ENCODE data around the gene UBR4.

Gene UBR4

DNA sequence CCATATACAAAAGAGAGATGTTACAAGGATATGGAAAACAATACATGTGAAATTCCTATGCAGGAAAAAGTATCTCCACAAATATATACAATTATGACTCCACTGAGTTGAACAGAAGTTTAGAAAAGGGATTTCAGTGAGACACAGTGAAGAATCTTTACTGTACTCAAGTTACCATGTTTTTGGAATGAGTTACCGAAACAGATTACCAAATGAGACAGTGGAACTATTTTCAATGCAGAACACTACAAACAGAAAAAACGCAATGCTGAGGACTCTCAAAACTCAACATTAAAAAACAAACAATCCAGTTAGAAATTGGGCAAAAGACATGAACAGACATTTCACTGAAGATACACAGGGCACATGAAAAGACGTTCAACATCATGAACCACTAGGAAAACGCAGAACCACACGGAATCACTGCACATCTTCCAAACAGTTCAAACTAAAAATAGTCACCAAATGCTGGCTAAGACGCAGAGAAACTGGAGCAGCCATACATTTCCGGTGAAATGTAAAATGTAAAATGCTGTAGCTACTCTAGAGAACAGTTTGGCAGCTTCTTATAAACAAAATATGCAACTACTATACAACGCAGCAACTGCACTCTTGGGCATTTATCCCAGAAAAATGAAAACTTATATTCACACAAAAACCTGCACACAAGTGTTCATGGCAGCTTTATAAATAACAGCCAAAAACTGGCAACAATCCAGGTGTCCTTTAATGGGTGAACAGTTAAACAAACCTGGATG is 118.7 kb downstream of the UBR4 start:
- peak; percentile 8 for DNase-seq (ENCODE audit: low read depth)

DNA sequence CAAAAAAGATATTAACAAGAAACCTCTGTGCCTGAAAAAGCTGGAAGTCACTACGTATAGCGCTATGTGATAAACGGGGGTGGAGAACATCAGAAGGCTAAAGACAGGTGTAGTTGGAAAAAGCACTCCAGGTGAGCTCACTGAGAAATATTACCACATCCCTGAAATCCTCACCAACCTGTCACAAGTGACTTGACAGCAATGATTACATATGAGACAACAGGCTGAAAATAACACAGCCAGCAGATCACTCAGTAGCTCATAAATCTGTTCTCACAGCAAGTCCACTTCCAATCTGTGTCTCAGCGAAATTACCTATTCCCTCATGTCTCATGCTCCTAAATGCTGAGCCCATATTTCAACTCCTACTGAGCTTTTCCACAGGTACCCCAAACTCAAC is 120.5 kb downstream of the UBR4 start:
- DNase-seq (ENCODE audit: low read depth): no peak

DNA sequence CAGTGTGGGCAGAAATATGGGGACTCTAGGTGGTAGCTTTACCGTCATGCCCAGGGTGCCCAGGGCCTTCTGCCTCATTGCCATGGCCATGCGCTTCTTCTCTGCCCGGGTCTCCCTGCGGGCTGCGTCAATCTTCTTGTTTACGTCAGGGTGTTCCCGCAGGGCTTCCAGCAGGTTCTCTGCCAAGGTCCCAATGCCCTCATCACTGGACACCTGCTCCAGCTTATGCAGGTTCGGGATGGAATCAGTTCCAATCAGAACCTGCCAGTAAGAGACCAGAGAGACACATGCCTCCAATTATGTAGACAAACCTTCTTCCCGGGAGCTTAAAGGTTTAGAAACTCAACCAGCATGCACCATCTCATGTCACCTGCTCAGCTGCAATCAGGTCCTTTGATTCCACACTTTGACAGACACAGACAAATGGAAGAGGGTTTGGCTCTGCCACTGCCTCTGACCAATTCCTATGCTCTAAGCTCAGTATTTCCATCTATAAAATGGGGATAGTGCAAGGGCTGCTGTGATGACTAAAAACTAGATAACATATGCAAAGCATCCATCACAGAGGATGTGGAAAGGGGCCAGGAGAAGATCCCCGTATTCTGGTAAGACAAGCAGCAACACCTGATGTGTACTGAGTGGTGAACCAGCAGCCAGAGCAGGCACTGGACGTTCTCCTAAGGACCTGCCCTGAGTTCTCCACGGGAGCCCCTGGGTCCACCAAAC is 121.2 kb downstream of the UBR4 start:
- DNase-seq (ENCODE audit: low read depth): no peak

DNA sequence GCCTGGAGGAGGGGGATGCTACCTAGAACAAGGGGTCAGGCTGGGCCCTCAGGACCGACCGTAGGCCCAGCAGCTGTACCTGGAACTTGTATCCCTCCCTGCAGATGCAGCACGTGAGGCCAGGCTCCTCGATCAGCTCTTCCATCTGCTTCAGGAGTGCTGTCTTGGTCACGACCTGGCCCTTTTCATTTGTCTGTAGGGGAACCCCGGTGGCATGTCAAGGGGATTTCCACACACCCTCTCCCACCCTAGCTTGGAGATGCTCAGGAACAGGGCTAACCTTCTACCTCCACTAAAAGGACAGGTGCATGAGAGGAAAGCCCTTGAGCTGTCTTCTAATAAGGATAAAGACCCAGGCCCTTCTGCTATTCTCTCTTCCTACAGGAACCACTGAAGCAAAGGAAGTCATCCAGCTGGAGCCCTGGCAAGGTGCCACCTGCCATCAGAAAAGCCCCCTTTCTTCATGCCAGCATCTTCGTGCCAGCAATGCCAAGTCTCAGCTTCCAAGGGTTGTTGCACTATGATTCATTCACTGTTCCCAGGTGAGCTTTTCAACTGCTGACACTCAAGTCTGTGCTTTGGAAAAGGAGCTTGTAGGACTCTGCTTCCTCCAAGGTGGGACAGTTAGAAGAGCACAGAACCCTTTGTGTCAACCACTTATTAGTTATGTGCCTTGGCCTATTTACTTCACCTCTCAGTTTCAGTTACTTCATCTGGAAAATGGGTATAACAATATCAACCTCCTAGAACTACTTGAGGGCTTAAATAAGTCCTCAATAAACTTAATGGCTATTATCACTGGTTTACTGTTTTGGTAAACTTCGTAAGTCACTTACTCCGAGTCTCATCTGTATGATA is 122.1 kb downstream of the UBR4 start:
- DNase-seq (ENCODE audit: low read depth): no peak

DNA sequence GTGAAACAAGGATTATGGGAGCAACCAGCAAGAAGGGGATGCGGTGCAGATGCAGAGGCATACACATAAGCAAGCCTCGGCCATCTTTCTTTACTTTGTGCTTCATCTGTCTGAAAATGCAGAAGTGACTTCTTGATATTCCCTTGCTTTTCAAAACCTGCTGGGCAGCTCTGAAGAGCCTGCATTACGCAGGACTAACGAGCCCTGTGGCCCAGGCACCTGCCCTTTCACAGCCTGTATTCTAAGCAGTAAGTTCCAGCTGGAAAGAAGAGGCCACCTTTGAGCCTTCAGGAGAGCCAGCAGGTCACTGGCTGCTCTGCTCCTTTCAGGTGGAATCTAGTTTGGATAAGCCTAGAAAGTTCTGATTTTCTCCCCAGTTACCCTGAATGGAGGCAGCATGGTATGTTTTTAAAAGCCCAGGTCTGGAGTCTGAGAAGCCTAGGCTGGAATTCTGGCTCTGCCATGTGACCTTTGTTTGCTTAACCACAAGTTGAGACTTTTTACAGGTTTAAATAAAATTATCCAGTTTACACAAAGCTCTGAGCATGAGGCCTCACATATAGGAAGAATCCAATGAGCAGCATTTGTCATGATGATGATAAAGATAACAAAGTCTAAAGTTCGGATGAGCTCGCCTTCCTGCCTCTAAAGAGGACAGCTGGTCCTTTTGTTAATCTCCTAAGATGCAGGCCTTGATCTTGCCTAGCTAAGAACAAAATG is 122.9 kb downstream of the UBR4 start:
- no peak for DNase-seq (ENCODE audit: low read depth)

DNA sequence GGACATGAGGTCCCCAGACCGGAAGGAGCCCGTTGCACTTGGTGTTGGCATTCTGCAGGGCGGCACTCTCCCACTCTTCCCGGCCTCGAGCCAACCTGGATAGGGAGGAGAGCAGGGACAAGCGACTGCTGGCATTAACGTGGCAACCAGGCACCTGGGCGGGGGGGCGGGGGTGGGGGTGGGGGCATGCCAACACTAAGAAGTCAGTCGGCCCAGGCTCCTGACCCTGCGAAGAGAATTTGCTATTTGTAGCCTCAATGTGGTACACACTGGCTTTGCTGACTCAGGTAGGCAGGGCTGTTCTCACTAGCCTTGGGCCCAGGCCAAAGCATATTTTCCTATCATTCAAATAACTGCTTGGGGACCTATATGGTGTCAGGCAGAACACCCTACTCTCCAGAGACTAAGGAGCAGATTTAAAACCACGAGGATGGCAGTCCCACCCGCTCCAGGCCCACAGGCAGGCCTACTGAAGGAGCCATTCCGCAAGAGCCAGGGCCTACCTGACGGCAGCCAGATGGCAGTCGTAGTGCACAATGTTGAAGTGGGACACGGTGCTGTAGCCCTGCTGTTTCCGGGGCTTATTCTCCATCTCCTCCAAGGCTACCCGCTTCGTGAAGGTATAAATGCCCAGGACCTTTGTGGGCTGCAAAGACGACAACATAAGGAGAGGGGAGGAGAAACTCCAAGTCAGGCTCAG is 123.7 kb downstream of the UBR4 start:
- DNase-seq (ENCODE audit: low read depth): no peak

DNA sequence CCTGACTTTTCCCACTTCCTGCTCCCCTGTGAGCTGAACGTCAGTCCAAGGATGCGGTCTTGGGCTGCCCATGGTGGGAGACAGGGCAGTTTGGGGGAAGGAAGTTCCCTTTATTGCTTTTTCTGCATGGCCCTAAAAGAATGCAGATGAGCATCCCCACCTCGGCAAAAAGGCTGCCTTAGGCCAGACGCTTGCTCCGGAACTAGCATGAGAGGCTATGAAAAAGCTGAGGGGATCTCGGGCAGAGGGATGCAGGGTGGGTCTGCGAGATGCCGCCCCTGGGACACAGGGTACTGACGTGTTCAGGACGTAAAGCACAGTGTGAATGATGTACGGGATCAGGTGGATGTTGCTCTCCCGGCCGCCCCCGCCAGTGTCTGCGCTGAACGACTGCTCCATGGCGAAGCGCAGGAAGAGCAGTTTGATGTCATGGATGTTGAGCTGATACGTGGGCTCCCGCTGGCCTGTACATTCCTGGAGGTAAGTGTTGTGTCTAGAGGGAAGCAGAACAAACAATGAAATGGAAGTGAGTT is 125.8 kb downstream of the UBR4 start:
- DNase-seq (ENCODE audit: low read depth): no peak

DNA sequence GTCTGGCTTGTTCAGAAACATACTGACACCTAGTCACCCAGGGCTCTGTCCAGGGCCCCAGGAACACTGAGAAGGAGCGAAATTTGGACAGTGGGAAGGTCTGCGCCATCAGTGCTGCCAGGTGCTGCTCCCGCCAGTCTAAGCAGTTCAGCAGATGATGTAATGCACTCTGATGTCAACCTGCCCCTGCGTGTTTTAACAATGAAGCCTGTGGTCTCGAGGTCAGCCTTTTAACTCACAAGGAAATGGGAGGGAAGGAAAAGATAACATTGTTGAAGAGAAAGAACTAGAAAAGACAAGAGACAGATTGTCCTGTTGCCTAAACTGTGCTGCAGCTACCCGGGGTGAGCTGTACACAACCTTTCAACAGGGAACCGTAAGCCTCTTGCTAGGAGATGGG is 127.0 kb downstream of the UBR4 start:
- no peak for DNase-seq (ENCODE audit: low read depth)

DNA sequence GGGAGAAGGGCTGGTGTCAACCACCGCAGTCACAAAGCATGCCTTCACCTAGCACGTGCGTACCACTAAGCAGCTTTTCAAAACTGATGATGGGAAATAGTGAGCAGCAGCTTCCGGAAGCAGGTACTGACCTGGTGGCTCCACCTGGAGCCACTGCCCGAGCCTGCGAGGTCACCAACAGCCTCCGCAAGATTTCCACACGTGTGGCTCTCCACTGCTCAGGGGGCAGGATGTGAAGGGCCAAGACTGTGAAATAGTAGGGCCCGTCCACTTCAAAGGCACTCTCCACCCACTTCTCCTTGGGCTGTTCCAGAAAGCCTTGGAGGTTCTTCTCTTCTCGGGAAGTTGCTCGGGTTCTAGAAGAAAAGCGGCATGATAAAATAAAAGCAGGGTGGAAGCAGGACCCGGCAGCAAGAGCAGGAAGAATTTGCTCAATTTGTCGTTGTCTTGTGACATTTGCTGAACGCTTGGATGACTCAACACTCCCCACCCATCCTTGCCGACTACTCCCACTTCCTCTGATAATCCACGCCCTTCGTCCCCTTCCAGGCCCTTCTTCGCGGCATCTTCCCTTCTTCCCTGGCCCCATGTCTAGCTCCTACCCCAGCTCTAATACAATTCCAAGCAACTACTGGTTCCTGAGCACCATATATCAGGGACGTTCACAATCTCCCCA is 128.7 kb downstream of the UBR4 start:
- DNase-seq (ENCODE audit: low read depth): no peak

DNA sequence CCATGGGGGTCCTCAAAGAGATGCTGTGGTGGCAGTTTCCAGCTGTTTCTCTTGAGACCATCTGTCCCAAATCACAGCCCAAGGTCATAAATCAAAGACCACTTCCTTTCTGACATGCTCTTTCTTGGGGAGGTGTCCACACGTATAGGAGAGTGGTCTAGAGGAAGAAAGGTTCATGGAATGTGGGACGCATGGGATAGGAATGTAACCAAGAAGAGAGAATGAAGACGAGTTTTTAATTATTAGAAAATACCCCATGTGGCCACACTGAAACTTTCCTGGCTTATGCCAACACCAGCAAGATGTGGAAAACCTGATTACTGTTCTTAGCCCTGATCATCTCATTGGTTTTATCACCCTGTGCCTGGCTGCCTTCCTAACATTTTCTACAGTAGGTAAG is 129.3 kb downstream of the UBR4 start:
- DNase-seq (ENCODE audit: low read depth): no peak

DNA sequence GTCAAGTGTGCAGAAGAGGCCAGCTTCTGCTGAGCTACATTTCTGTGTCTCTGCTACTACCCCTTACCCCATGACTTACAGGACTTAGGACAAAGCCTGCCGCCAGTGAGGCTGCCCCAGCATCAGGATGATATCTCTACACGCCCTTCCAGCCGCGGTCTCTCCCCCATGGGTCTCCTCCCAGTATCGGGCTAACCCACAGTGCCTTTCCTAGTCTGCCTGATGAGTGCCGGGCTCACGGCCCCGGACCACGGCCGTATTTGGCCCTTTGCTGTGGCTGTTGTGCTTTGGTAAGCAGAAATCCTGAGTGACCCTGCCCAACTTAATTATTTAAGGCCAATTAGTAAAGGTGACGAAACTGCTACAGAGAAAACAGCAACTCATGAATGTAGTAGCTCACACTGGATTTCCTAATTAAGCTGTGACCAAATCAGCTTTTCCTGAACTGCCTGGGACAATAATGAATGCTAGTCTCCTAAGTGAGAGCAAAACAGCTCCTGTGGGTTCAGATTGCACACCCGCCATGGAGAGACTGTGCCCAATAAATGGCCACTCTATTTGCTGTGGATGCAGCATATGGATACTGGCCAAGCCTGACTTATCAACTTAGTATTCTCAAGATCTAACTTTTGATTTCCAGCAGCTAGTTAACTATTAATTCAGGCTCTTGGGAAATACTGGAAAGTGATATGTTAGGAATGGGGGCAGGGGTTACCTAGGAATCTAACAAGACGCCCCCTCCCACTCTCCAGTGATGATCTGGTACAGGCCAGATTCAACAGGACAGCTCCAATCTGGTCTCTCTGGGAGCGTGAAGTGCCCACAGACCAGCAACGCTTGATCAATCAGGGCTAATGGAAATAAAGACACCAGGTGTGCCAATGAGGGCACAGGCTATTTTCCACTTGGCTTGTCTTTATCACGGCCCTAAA is 130.3 kb downstream of the UBR4 start:
- DNase-seq (ENCODE audit: low read depth): no peak

DNA sequence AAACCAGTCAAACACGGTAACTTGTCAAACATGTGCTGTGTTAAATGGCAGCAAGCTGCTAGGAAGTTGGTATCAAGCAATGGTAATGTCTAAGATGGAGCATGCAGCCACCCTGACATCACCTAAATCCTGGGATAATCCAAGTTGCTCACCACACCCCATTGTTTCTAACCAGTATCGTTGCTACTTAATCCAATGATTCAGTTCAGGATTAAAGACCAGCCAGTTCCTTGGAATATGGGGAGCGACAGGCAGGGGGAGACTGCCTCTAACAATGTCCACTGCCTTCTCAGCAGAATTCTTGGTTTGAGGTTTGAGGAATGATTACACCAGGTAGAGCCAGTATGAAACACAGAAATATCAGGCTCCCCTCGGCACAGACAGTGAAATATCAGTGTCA is 131.5 kb downstream of the UBR4 start:
- no peak for DNase-seq (ENCODE audit: low read depth)

DNA sequence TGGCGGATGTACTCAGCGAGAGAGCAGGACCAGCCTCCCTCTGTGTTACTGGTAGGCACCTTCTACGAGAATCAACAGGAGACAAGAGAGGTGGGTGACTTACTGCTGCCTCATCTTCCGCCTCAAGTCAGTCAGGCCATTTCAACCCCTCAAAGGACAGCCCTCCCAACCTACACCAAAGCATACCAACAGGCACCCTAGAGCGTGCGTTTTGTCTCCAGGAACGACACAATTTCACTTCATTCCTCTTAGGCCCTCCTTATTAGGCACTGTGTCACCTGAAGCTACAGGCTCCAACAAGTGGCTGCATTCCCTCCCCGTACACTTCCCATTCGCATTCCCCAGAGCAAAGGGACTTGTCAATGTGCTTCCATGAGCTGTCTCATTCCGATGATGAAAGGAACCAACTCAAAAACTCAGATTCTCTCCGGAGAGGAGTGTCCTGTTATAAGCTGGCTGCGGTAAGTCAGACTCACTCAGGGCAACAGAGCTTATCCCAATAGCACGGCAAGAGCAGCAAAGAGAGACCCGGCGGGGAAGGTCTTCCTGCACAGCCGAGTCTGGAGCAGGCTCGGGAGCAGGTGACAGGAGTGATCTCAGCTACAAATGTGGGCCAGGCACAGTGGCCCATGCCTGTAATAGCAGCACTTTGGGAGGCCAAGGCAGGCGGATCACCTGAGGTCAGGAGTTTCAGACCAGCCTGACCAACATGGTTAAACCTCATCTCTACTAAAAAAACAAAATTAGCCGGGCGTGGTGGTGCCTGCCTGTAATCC is 133.0 kb downstream of the UBR4 start:
- DNase-seq (ENCODE audit: low read depth): no peak

DNA sequence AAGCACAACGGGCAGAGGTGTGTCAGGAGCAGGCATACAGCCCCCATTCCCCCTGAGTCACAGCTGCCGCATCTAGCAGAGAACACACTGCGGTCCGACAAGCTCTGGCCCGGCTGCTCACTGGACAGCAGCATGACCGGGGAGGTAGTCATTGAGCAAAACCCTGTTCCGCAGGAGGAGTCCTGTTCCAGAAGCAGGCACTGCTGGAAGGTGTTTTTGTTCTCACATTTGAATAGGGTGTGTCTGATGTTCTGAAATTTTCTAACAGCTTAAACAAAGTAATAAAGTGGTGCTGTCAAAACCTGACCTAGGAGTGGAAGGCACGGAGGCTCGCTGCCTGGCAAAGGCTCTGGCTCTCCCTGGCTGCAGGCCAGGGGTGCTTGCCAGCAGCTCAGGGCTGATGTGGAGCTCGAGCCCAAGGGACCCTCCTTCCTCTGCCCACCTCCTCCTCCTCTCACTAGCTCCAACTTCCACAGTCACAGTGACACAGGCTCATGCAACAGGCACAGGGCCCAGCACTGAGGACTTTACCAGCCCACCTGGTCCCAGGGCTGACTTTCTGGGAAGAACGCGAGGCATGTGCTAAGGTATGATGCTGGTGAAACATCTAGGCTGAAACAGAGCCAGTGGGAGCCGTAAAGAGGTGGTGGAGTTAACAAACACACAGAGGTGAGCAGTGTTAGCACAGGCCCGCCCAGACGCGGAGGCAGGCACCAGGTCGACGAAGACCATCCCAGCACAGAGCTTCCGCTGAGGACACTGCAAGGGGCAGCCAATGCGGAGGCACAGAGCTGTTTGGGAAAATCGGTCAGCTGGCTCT is 135.0 kb downstream of the UBR4 start:
- no peak for DNase-seq (ENCODE audit: low read depth)

DNA sequence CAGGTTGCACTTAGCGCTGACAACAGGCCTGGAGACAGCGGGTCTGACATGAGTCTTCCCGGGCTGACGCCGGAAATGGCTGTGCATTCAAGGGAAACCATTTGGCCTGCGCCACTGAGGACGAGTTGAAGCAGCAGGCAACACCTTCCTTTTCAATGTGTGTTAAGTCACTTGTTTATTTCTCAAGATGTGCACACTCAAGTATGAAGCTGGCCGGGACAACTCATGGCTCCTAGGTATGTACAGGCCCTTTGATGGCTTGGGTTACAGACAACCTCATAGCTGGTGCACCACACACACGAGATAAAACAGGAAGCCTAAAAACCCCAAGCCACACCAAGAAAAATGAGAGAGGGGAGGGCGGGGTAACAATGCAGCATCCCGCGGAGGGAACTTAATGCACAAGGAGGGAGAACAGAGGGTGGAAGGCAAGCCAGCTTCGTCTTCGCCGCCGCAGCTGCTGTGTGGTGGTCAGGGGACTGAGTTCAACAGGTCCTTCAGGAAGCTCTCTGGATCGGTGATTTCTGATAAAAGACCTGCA is 135.6 kb downstream of the UBR4 start:
- DNase-seq (ENCODE audit: low read depth): no peak

DNA sequence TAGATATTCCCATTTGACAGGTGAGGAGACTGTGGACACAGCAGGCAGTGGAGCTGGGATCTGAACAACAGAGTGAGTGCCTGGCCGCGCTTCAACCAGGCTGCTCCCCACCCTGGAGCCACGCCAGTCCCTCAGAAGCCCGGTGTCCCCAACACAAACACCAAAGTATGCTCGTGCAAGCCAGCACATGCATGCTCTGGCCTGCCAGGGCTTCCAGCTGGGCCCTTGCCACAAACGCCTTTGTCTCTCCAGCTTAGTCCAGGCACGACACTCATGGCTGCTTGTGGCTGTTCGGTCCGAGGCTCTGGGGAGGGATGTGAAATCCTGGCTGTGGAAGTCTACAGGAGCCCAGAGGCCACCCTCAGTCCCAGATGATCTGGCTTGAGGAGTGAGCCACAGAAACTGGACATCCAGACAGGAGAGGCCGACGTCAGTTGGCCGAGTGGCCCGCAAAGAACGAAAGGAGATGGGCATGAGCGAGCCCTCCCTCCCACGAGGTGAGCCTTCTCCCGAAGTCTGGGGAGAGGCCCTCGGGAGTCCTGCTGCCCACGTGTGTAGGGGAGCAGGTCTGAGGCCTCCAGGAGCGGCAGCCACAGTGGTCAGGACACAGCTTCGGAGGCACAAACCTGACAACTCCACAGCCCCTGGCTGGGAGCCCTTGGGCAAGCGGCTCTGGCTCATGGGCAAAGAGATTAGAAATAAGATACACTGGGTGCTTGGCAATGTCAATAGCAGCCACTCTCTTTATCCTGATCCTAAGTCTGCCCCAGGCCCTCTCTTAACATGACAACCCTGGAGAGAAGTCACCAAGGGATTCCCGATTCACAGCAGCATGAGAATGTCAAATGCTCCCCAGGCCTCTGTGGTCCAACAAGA is 136.5 kb downstream of the UBR4 start:
- no peak for DNase-seq (ENCODE audit: low read depth)

Data from fibroblast of the conjunctiva (primary cell).